Measurements from ENCODE around the gene PDCL2.

DNA sequence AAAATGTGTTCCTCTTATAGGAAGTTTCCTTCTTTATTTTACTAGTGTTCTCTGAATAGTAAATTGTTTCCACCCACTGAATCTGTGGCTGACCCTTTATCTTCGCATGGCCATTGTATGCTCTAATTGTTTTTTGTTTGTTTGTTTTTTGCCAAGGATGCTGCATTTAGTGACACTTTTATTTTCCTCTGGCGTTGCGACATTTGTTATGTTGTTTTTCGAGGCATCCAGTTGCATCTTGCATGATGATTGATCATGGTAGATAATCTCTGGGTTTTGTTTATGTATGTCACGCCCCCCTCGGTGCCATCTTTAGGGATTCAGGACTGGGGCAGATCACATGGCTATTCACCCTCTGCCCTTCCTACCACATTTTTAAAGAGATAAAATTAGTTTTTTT lies 41.9 kb upstream of the PDCL2 start:
- no peak for TF ChIP-seq KDM1A (IDR thresholded peaks at IDR 0.05; ENCODE audit: borderline replicate concordance)
- no peak for TF ChIP-seq POLR2AphosphoS5 (IDR thresholded peaks at IDR 0.05; ENCODE audit: low read length)
- TF ChIP-seq CEBPB (IDR thresholded peaks at IDR 0.05; ENCODE audit: borderline replicate concordance in 1 of 2, low read depth in 2 of 2, low read length in 2 of 2): no peak
